ENCODE results near the gene STK40. TPM values are rescaled to one million over a fixed set of nuclear protein-coding genes. Genes with fewer than 3 reads are reported as not detected.

The STK40 gene
- total RNA-seq, 1 experiment from 2014 or later, result 49.6 TPM

DNA sequence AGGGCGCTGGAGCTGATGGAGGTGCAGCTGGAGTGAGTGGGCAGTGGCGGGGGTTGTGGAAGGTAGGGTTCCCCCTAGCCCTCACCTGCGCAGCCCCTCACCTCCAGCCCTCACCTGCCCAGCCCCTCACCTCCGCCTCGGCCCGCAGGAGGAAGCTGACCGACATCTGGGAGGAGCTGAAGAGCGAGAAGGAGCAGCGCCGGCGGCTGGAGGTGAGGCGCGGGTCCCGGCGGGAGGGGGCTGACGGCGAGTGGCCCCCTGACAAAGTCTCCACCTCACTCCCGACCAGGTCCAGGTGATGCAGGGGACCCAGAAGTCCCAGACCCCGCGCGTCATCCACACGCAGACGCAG lies 65.0 kb downstream of the STK40 start:
- no peaks in the 10 kb centered on the region for H3K27me3 ChIP-seq (ENCODE audit: control insufficient read depth, insufficient read depth, low read length)
- POLR2A ChIA-PET, result no interaction called here
- TF ChIP-seq POLR2AphosphoS5 (IDR thresholded peaks at IDR 0.05; ENCODE audit: low read depth, low read length) (no peak), SIN3A (IDR thresholded peaks at IDR 0.05; ENCODE audit: borderline replicate concordance, insufficient read depth, low read depth, low read length) (no peak), TCF7L2 (IDR thresholded peaks at IDR 0.05; ENCODE audit: low read depth, low read length) (no peak)
- TF ChIP-seq, protein P1, sequence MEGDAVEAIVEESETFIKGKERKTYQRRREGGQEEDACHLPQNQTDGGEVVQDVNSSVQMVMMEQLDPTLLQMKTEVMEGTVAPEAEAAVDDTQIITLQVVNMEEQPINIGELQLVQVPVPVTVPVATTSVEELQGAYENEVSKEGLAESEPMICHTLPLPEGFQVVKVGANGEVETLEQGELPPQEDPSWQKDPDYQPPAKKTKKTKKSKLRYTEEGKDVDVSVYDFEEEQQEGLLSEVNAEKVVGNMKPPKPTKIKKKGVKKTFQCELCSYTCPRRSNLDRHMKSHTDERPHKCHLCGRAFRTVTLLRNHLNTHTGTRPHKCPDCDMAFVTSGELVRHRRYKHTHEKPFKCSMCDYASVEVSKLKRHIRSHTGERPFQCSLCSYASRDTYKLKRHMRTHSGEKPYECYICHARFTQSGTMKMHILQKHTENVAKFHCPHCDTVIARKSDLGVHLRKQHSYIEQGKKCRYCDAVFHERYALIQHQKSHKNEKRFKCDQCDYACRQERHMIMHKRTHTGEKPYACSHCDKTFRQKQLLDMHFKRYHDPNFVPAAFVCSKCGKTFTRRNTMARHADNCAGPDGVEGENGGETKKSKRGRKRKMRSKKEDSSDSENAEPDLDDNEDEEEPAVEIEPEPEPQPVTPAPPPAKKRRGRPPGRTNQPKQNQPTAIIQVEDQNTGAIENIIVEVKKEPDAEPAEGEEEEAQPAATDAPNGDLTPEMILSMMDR (IDR thresholded peaks at IDR 0.05), result no peak
- TF ChIP-seq, protein P2, sequence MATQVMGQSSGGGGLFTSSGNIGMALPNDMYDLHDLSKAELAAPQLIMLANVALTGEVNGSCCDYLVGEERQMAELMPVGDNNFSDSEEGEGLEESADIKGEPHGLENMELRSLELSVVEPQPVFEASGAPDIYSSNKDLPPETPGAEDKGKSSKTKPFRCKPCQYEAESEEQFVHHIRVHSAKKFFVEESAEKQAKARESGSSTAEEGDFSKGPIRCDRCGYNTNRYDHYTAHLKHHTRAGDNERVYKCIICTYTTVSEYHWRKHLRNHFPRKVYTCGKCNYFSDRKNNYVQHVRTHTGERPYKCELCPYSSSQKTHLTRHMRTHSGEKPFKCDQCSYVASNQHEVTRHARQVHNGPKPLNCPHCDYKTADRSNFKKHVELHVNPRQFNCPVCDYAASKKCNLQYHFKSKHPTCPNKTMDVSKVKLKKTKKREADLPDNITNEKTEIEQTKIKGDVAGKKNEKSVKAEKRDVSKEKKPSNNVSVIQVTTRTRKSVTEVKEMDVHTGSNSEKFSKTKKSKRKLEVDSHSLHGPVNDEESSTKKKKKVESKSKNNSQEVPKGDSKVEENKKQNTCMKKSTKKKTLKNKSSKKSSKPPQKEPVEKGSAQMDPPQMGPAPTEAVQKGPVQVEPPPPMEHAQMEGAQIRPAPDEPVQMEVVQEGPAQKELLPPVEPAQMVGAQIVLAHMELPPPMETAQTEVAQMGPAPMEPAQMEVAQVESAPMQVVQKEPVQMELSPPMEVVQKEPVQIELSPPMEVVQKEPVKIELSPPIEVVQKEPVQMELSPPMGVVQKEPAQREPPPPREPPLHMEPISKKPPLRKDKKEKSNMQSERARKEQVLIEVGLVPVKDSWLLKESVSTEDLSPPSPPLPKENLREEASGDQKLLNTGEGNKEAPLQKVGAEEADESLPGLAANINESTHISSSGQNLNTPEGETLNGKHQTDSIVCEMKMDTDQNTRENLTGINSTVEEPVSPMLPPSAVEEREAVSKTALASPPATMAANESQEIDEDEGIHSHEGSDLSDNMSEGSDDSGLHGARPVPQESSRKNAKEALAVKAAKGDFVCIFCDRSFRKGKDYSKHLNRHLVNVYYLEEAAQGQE (IDR thresholded peaks at IDR 0.05; ENCODE audit: insufficient read depth in 1 of 2, low read depth in 2 of 2, low read length in 1 of 2), result no peak
- intact Hi-C loops (cut with micrococcal nuclease; ENCODE audit: unreplicated experiment), result no loop called here
- CTCF ChIA-PET, result interaction anchor here (0.7 kb wide), 1 partner anchor 21 kb away, joined by 8 read pairs; no protein-coding TSS in a partner anchor
- peak overlapping the region; percentile 81; the same call in 1 of the 2 replicates for H3K27ac ChIP-seq (ENCODE audit: low read length)
- H3K4me1 ChIP-seq (ENCODE audit: control insufficient read depth, insufficient read depth, low read length), result peaks cover 19% of the 10 kb centered on the region
- in situ Hi-C loops (cut with HindIII; ENCODE audit: low pct_unique_long_range_greater_than_20kb, low sequenced_read_pairs), result no loop called here
- DNase-seq (ENCODE audit: low read depth, low spot score) (no peak), ATAC-seq (no peak)
- TSS peak; percentile 25 for BruUV-seq (replicated peaks)
- no peak overlapping the region for H3K4me3 ChIP-seq (ENCODE audit: low read depth in 2 of 2, low read length in 2 of 2)
- no peaks in the 10 kb centered on the region for H3K9me3 ChIP-seq (ENCODE audit: control insufficient read depth, insufficient read depth, low read depth, low read length)
- no peaks in the 10 kb centered on the region for H3K36me3 ChIP-seq (ENCODE audit: control insufficient read depth, insufficient read depth, low read length)

DNA sequence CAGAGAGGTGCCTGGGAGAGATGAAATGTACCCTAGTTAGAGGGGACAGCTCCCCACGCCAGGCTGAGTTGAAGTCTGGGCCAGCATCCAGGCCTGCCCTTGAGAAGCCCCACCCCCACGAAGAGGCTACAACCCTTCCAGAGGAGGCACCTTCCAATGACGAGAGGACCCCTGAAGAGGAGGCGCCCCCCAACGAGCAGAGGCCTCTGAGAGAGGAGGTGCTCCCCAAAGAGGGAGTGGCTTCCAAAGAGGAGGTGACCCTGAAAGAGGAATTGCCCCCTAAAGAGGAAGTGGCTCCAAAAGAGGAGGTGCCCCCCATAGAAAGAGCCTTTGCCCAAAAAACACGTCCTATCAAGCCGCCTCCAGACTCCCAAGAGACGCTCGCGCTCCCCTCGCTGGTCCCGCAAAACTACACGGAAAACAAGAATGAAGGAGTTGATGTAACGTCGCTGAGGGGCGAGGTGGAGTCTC lies 65.4 kb downstream of the STK40 start:
- TF ChIP-seq SIN3A (IDR thresholded peaks at IDR 0.05; ENCODE audit: borderline replicate concordance, insufficient read depth, low read depth, low read length) (no peak), TCF7L2 (IDR thresholded peaks at IDR 0.05; ENCODE audit: low read depth, low read length) (no peak), POLR2AphosphoS5 (IDR thresholded peaks at IDR 0.05; ENCODE audit: low read depth, low read length) (no peak)
- TF ChIP-seq, protein P1 (IDR thresholded peaks at IDR 0.05), result no peak
- TF ChIP-seq, protein P2 (IDR thresholded peaks at IDR 0.05; ENCODE audit: insufficient read depth in 1 of 2, low read depth in 2 of 2, low read length in 1 of 2), result no peak
- no TSS peak for BruUV-seq (replicated peaks)
- in situ Hi-C loops (cut with HindIII; ENCODE audit: low pct_unique_long_range_greater_than_20kb, low sequenced_read_pairs), result no loop called here
- Histone ChIP-seq H3K4me1 (ENCODE audit: control insufficient read depth, insufficient read depth, low read length) (peaks cover 19% of the 10 kb centered on the region), H3K9me3 (ENCODE audit: control insufficient read depth, insufficient read depth, low read depth, low read length) (no peaks in the 10 kb centered on the region), H3K27me3 (ENCODE audit: control insufficient read depth, insufficient read depth, low read length) (no peaks in the 10 kb centered on the region), H3K4me3 (ENCODE audit: low read depth in 2 of 2, low read length in 2 of 2) (no peak overlapping the region), H3K27ac (ENCODE audit: low read length) (no peak overlapping the region), H3K36me3 (ENCODE audit: control insufficient read depth, insufficient read depth, low read length) (no peaks in the 10 kb centered on the region)
- DNase-seq (ENCODE audit: low read depth, low spot score) (no peak), ATAC-seq (no peak)
- ChIA-PET POLR2A (no interaction called here), CTCF (interaction anchor here (0.7 kb wide), 1 partner anchor 20 kb away, joined by 8 read pairs; no protein-coding TSS in a partner anchor)
- intact Hi-C loops (cut with micrococcal nuclease; ENCODE audit: unreplicated experiment), result no loop called here

All from Panc1 (cell line).